GM21737 (cell line): Measurements from ENCODE around the gene TLN1.
A peak's percentile ranks its signal among the peaks of the same experiment; 100 is the strongest.

Source experiments
- ATAC-seq: cut with Tn5 transposase; IDR thresholded peaks from one replicate; pipeline ENCODE4 v1.9.1; 2021; ENCODE audit warnings: mild to moderate bottlenecking, moderate library complexity; ENCODE audit not compliant: unreplicated experiment

TLN1 gene, protein sequence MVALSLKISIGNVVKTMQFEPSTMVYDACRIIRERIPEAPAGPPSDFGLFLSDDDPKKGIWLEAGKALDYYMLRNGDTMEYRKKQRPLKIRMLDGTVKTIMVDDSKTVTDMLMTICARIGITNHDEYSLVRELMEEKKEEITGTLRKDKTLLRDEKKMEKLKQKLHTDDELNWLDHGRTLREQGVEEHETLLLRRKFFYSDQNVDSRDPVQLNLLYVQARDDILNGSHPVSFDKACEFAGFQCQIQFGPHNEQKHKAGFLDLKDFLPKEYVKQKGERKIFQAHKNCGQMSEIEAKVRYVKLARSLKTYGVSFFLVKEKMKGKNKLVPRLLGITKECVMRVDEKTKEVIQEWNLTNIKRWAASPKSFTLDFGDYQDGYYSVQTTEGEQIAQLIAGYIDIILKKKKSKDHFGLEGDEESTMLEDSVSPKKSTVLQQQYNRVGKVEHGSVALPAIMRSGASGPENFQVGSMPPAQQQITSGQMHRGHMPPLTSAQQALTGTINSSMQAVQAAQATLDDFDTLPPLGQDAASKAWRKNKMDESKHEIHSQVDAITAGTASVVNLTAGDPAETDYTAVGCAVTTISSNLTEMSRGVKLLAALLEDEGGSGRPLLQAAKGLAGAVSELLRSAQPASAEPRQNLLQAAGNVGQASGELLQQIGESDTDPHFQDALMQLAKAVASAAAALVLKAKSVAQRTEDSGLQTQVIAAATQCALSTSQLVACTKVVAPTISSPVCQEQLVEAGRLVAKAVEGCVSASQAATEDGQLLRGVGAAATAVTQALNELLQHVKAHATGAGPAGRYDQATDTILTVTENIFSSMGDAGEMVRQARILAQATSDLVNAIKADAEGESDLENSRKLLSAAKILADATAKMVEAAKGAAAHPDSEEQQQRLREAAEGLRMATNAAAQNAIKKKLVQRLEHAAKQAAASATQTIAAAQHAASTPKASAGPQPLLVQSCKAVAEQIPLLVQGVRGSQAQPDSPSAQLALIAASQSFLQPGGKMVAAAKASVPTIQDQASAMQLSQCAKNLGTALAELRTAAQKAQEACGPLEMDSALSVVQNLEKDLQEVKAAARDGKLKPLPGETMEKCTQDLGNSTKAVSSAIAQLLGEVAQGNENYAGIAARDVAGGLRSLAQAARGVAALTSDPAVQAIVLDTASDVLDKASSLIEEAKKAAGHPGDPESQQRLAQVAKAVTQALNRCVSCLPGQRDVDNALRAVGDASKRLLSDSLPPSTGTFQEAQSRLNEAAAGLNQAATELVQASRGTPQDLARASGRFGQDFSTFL (N-terminal part only)

GRCh38 chr9:35732185-35732799, at the start of gene TLN1, which contains the start of gene CREB3:
Gene TLN1, minus strand, starts transcription at chr9:35732195. Its CDS starts 6,501 bp downstream, at chr9:35725694.
Gene CREB3, plus strand, starts transcription at chr9:35732666. Its CDS starts 107 bp downstream, at chr9:35732773.
- peak; percentile 71 for ATAC-seq

GRCh38 chr9:35781066-35781465, 49.1 kb upstream of the TLN1 start:
- ATAC-seq: no peak

DNA sequence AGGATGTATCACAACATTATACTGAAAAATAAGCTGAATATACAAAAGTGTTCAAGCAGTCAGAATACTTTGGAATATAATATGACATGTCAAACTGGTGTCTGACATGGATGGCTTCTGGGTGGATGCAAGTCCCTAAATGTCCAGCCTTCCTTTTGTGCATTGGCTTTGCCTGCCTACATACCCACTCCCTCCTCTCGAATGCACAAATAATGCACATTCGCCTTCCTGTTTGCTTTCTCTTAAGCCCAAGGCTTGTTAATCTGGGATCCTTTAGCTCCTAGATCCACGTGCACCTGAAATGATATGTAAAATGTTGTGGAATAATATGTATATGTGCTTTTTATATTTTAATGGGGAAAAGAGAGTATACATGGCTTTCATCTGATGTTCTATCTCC, 46.5 kb upstream of the TLN1 start:
- ATAC-seq: no peak

GRCh38 chr9:35776018-35776417, 44.0 kb upstream of the TLN1 start:
- no peak for ATAC-seq

- no peak for ATAC-seq
These were observed 43.1 kb upstream of the TLN1 start for GRCh38 chr9:35774907-35775635.

DNA sequence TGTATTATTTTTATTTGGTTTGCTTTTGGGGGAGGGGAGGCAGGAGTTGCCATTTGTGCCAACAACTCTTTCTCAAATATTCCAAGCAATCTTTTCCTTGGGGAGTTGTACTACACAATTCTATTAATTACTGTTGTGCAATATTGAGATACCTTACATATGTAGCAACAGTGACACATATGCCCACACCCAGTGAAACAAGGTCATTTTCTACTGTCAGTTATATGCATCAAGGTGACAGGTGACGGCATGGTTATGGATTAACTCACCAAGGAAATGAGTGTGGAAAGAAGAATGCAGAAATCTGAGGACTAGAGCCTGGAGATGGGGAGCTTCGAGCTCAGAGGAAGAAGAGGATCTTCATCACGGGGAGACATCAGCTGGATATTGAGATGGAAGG, 39.9 kb upstream of the TLN1 start:
- no peak for ATAC-seq

DNA sequence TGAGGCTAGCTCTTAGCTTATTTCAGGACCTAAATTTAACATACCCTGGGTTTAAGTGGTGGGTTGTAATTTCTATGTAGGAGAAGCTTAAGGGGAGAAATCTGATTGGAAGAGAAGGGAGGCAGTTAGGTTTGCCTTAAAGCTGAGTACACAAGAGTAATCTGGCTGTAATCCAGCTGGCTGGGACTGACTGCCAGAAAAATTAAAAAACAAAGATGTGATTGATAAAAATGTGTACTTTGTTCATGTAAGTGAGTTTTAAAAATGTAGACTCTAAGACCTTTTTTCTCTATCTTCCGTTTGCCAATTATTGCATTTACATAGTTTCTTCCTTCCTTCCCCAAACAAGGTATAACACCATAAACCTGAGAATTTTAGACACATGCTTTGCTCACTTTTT, 39.5 kb upstream of the TLN1 start:
- ATAC-seq: no peak

- ATAC-seq: no peak
These were observed 39.1 kb upstream of the TLN1 start for GRCh38 chr9:35771075-35771433.

DNA sequence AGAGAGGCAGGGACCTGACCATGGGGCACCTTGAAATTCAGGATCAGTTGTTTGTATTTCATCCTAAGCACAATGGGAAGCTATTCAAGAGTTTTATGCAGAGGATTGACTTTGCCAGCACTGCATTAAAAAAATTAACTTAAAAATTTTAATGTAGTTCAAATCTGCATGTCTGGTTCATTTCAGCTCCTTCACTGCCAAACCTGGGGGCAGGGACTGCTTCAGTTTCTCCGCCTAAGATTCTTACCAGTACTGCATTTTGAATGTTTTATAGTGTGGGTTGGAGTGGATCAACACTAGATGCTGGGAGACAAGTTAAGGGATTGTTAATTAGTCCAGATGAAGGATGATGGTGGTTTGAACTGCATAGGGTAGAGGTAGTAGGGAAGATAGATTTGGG, 37.8 kb upstream of the TLN1 start:
- no peak for ATAC-seq

DNA sequence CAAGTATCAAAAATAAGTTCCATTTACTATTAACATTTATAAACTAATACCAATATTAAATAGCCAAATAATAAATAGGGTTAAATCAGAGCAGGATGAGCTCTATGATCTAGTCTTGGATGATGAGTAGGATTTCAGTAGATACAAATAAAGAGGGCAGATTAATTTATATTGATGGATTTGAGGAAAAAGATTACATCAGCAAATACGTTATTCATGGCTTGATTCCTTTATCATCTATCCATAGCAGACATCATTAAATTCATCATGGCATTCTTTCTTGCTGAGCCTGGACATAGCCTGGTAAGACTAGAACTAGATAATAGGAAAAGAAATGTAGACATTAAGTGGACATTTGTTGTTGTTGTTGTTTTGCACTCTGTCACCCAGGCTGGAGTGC, 35.5 kb upstream of the TLN1 start:
- no peak for ATAC-seq

DNA sequence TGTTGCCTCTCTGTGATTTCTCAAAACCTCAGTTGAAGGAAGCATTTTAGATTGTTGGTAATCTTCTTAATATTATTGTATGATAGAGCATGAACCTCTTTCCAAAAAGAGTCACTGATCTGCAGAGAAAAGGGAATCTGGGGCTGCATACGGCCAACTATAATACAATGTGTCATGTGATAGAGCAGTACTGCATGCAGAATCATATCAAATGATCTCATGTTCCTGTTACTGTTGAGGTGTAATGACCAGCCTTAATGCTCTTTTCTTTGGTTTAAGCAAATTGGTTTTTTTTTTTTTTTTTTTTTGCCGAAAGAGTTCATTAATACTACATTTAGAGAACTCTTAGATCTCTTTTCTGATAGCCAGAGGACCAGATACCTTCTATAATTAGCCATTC, 35.0 kb upstream of the TLN1 start:
- ATAC-seq: no peak

- ATAC-seq: no peak
These were observed 31.8 kb upstream of the TLN1 start for GRCh38 chr9:35763803-35764202.

DNA sequence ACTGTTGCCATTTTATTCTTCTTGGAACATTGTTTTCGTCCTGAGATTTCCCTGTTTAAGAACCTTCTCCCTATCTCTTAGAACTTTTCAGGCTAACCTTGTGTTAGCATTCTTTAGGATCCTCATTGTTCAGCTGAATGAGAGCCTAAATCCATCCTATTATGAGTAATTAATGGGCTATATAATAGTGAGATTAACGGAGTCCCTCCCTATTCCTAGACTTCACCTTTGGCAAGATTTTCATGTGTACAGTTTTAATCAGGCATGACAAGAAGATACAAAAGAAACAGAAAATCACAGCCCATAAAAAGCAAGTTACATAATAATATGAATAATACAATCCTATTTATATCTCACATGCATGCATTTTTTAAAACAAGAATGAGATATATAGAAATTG, 31.2 kb upstream of the TLN1 start:
- no peak for ATAC-seq

GRCh38 chr9:35760651-35761050, 28.7 kb upstream of the TLN1 start:
- ATAC-seq: no peak

GRCh38 chr9:35759795-35760194, 27.8 kb upstream of the TLN1 start:
- ATAC-seq: no peak

- ATAC-seq: no peak
These were observed 26.6 kb upstream of the TLN1 start for GRCh38 chr9:35758475-35759050.

DNA sequence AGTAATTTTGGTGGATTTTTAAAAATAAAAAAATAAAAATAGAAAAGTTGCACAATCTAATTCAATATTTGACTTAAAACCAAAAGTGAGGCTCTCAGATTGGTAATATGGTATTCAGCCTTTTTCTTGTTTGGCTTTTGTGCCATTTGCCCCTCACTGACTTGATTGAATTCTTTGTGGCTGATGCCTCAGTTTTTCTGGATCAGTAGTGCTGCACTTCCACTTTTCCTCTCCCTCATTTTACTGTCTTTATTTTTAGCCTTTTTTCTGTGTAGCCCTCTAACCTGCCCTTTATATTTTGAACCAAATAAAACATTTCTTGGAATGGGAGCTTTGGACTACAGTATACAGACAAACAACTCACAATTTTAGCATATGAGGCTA, 25.9 kb upstream of the TLN1 start:
- ATAC-seq: no peak

DNA sequence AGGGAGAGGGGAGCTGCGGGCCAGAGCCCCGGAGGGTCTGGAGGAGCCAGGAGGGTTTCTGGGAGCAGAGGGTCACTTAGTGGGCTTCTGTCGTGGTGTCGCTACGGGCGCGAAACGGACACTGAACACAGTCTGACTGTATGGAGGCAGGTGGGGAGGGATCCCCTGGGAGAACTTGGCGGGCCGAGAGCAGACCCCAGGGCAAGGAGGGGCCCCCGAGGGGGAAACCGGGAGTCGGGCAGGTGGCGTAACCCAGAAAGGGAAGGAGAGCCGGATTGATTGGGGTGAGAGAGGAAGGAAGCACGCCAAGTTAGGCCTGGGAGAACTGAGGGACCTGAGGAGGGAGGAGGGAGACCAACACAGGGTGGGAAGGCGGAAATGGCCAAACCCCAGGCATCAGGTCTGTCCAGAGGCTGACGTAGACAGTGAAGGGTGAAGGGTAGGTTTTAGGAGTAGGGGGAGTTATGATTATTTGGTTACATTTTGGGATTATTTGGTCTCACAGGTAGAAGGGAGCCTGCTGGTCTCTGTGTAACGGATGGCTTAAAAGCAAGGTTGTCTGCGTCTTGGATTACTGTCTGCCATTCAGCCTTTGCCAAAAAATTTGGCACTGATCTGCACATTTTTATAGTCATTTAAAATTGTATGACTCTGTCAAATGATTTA, 25.4 kb upstream of the TLN1 start:
- ATAC-seq: peak; percentile 42
